K562 (cell line): ENCODE measurements around the gene EIF5B.

Source experiments
- ARID4B ChIP-seq: sonication (generic); formaldehyde crosslinking; IDR thresholded peaks from 2 replicates; pipeline ENCODE4 v1.8.0; 2022; ENCODE audit warnings: mild to moderate bottlenecking, missing genetic modification reagents
- CHD4 ChIP-seq: fragments of 200-600 bp; sonication (generic); IDR thresholded peaks from 3 replicates; pipeline ENCODE4 v1.6.1; 2012; ENCODE audit warnings: low read depth, mild to moderate bottlenecking, mixed read lengths, low read length, inconsistent platforms; ENCODE audit not compliant: insufficient read depth, insufficient replicate concordance, poor library complexity, severe bottlenecking
- CTCF ChIP-seq, 3 experiments: IDR thresholded peaks in 2 of 3; conservative IDR thresholded peaks in 1 of 3; 2 replicates each; pipeline ENCODE4 v1.5.1; 2011 to 2012; ENCODE audit warnings: low read length in 3 of 3, mild to moderate bottlenecking in 3 of 3, control low read depth in 2 of 3, improper control_type of control experiment in 1 of 3, inconsistent platforms in 1 of 3, low read depth in 1 of 3, mixed read lengths in 1 of 3, moderate library complexity in 1 of 3; ENCODE audit not compliant: insufficient read depth in 2 of 3
- EP300 ChIP-seq: IDR thresholded peaks from 2 replicates; pipeline ENCODE4 v1.6.1; 2012; ENCODE audit warnings: low read length, improper control_type of control experiment
- ESRRA ChIP-seq: fragments of 450-650 bp; IDR thresholded peaks from 2 replicates; pipeline ENCODE4 v1.6.1; 2014; ENCODE audit warnings: low read depth, mild to moderate bottlenecking, moderate library complexity, borderline replicate concordance
- HNRNPUL1 ChIP-seq: fragments of 200-400 bp; formaldehyde crosslinking; IDR thresholded peaks from 2 replicates; pipeline ENCODE4 v1.6.1; 2017; ENCODE audit warnings: low read length
- PHTF2 ChIP-seq: fragments of 250-450 bp; sonication (Bioruptor Pico); IDR thresholded peaks from 2 replicates; pipeline ENCODE4 v1.5.0; 2021; ENCODE audit warnings: mild to moderate bottlenecking
- TAF1 ChIP-seq: IDR thresholded peaks from 2 replicates; pipeline ENCODE4 v1.6.1; 2011; ENCODE audit warnings: mild to moderate bottlenecking, low read length, moderate library complexity; ENCODE audit not compliant: insufficient read depth, control insufficient read depth, severe bottlenecking; ENCODE audit errors: extremely low read depth
- THRA ChIP-seq: fragments of 450-650 bp; IDR thresholded peaks from 2 replicates; pipeline ENCODE4 v1.6.1; 2017; ENCODE audit warnings: mild to moderate bottlenecking, moderate library complexity
- ZBTB8A ChIP-seq: fragments of 450-650 bp; IDR thresholded peaks from 2 replicates; pipeline ENCODE4 v1.6.1; 2018; ENCODE audit warnings: mild to moderate bottlenecking, moderate library complexity; ENCODE audit not compliant: partially characterized antibody
- ZNF639 ChIP-seq, 2 experiments: fragments of 200-800 bp in 1 of 2; sonication (Bioruptor generic) in 1 of 2; sonication (generic) in 1 of 2; formaldehyde crosslinking in 1 of 2; IDR thresholded peaks in 1 of 2; conservative IDR thresholded peaks in 1 of 2; 2 replicates each; pipeline versions ENCODE4 v1.5.0 to v1.6.1; 2016 to 2020; ENCODE audit warnings: missing compliant biosample characterization in 1 of 2, missing genetic modification characterization in 1 of 2, missing genetic modification reagents in 1 of 2

- TF ChIP-seq ZNF639 (CRISPR knock-in tag; conservative IDR thresholded peaks at IDR 0.05 in 1 of 2, IDR thresholded peaks at IDR 0.05 in 1 of 2) (no peak), ARID4B (CRISPR knock-in tag) (no peak), CTCF (IDR thresholded peaks at IDR 0.05 in 2 of 3, conservative IDR thresholded peaks at IDR 0.05 in 1 of 3; ENCODE audit: insufficient read depth in 2 of 3, low read depth in 1 of 3, low read length in 3 of 3) (no peak), ESRRA (no peak), EP300 (no peak), ZBTB8A (no peak), TAF1 (no peak), THRA (no peak), HNRNPUL1 (no peak), CHD4 (no peak), PHTF2 (no peak)
Observed at GRCh38 chr2:99389946-99390345, 52.8 kb downstream of the EIF5B start.
